Stimulated activated CD8-positive, alpha-beta memory T cell treated with anti-CD3 and anti-CD28 coated beads, Interleukin-7, amount 100 ng/mL, for 1 hour (primary cell): ENCODE results near the gene NSG1.

Experiments used
- DNase-seq, 2 donors: peaks; one replicate each; pipeline ENCODE4 v3.0.0-alpha.2; 2020; ENCODE audit warnings: low read depth in 2 of 2

NSG1 gene

GRCh38 chr4:4395849-4396627, 9.1 kb downstream of the NSG1 start:
- DNase-seq, result no peak

GRCh38 chr4:4396628-4397440, 9.9 kb downstream of the NSG1 start:
- DNase-seq, result no peak

- DNase-seq, result no peak
Measured at GRCh38 chr4:4397441-4397819, 10.5 kb downstream of the NSG1 start.

GRCh38 chr4:4398430-4398829, 11.5 kb downstream of the NSG1 start:
- DNase-seq, result no peak

DNA sequence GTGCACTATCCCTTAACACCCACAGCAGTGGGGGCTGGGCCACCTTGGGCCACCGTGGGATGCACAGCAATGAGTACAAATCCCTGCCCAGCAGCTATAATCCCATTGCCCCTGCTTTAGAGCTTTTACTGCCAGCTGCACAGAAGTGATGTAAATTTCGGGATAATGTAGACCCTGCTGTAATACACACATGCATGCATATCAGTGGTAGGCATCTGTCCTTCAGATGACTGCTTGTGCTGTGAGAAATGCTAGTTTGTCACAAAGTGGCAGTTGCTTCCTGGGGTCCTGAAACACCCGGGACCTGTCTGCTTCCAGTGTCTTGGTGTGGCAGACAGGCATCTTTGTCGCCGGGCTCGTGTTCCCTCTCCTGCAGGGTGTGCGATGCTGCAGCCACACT, 14.1 kb downstream of the NSG1 start:
- DNase-seq, result no peak

DNA sequence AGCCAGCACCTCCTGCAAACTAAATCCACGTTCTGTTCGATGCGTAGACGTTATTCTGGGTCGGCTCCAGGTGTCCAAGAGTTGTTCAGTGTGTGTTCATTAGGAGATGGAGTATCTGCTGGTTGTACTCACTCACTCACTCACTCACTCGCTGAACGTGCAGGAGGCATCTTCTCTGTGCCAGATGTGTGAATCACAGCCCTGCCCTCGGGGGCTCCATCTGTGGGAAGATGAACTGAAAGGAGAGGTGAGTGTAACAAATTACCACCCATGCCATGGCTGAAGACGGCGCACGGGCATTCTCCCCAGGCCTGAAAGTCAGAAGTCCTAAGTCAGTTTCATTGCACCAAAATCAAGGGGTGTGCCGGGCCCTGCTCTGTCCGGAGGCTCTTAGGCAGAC, 16.1 kb downstream of the NSG1 start:
- no peak for DNase-seq

GRCh38 chr4:4405358-4405962, 18.6 kb downstream of the NSG1 start:
- DNase-seq, result no peak

GRCh38 chr4:4406455-4407298, 19.8 kb downstream of the NSG1 start:
- DNase-seq, result no peak

DNA sequence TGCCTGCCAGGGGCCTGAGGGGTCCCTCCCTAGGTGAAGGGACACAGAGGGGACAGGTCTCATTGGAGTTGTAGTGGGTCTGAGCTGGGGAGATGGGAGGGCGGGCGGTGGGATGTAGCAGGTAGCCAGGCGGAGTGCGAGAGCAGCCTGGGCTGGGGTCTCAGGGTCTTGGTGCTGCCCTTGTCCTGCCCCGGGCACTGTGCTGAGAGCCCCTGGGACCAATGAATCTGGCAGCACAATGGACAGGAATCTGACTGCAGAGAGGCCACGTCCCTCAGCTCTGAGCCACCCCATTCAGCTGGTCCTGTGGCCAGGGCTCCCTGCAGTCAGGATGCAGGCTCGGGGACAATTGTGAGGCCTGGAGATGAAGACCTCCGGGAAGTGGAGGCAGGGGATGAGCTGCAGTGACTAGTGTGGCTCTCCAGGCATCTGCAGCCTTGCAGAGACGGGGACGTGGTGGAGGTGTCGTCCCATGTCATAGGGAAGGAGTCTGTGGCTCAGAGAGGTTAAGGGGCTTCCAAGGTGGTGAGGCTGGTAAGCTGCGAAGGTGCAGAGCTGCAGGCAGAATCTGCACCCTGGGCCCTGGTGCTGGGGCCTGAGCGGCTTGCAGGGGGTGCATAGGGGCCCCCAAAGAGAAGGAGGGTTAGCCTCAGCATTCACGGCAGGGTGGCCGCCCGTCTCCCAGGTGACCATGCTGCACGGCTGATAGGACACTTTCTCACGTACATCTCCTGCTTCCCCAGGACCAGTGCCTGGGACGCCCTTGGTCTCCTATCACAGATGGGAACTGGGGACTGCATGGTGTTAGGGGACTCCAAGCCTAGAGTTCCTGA, 20.6 kb downstream of the NSG1 start:
- DNase-seq, result no peak

DNA sequence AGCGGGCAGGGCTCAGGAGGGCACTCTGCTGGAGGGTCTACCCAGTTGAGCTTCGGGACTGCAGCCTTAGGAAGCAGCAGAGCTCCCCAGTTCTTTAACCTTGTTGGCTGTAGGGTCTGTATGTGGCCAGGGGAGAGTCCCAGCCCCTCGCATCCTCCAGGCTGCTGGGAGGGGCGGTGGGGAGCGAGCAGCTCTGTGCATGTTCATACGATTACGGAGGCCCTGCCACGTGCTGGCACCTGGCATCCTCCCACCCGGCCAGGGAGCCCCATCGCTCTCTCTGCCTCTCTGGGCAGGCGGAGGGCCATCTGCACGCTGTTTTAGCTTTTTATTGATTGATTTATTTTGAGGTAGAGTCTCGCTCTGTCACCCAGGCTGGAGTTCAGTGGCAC, 21.2 kb downstream of the NSG1 start:
- no peak for DNase-seq

- no peak for DNase-seq
Measured at GRCh38 chr4:4408576-4409335, 21.9 kb downstream of the NSG1 start.

DNA sequence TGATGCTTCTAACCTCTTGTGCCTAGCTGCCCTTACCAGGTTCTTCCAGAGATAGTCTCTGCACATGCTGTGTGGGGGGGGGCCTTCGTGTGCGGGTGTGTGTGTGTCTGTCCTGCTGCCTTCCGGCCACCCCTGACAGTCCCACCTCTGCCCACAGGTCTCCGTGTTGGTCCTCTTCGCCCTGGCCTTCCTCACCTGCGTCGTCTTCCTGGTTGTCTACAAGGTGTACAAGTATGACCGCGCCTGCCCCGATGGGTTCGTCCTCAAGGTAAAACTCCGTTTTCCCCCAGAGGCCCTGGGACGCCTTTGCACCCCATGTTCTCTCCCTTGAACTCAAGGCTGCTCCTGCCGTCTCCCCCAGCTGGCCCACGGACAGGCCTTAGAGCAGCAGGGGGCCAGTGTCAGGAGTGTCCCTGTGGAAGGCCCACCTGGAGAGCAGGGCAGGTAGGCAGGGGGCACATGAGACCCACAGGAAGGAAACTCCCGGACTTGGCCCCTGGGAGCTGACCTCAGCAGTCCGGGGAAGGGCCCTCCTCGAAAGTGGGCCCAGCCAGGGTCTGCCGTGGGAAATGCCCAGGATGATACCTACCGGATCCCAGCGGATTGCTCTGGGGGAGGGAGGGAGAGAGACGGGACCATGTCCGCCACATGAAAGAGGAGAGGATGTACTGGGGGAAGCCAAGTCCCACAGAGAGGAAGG, 22.7 kb downstream of the NSG1 start:
- no peak for DNase-seq

DNA sequence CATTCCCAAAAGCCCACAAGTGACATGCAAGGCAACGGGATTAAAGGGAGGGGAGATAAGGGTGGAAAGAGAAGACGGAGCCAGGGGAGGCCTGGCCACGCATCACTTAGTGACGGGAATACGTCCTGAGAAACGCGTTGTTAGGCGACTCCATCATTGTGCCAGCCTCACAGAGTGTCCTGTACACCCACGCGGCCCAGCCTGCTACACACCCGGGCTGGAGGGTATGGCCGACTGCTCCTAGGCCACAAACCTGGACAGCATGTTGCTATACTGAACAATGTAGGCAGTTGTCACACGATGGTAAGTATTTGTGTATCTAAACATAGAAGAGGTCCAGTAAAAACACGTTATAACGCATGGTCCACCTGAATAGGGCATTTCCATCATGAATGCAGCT, 23.4 kb downstream of the NSG1 start:
- no peak for DNase-seq

DNA sequence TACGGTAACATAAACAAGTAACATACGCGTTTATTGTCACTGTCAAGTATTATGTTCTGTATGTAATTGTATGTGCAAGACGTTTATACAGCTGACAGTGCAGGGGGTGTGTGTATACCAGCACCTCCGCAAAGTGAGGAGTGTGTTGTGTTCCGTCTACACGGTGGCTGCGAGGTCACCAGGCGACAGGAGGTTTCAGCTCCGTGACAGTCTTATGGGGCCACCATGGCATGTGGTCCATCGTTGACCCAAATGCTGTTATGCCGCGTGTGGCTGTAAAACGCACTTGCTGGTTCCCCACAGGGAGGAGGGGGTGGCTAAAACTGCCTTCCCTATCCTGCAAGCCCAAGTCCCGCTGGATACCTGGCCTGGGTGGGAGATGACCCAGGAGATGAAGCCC, 25.0 kb downstream of the NSG1 start:
- DNase-seq, result no peak

DNA sequence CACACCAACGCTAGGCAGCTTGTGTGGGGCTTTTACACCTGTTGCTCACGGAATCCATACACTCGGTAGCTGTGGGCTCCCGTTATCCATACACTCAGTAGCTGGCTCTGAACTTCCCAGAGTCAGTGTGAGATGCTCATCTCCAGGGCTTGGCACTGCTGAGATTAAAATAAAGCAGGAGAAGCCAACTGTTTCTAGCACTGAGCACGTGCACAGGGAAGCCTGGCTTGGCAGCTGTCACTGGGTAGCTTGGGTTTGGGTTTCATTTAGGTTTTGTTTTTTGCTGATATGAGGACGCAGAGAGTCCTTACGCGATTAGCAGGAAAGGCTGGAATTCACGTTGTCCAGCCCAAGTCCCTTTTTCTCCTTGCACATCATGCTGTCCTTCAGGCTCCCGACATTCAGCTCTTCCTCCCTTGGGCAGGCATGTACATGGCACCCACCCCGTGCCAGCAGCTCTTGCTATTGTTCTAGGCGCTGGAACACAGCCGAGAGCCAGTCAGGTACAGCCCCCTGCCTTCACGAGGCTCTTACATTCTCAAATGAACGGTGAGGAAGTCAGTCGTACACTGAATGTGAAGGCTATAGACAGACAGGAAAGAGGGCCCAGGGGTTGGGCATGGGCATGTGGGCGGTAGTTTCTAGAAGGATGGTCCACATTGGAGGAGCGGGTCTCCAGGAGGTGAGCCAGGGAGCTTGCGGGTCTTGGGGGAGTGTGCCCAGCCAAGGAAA, 25.9 kb downstream of the NSG1 start:
- no peak for DNase-seq

GRCh38 chr4:4413373-4413725, 26.4 kb downstream of the NSG1 start:
- DNase-seq, result no peak

DNA sequence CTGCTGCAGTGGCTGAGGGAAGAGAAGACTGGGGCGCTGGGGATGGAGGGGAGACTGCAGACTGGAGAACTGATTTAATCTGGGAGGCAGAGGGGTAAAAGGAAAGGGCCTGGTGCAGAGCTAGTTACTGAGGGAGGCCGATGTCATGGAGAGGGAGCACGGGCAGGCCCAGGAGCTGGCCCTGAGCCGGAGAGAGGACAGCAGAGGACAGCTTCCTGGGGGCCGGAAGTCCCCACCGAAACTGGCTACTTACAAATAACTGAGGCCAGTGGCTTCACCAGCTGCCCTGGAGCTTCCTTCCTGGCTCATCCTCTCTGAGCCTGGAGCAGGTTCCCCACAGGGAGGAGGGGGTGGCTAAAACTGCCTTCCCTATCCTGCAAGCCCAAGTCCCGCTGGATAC, 26.9 kb downstream of the NSG1 start:
- no peak for DNase-seq

- no peak for DNase-seq
Measured at GRCh38 chr4:4415107-4415805, 28.4 kb downstream of the NSG1 start.
